Mesenchymal stem cell (in vitro differentiated cells and primary cell): Measurements from ENCODE around the gene FH.

Experiments used
- DNase-seq: peaks from one replicate; pipeline ENCODE4 v3.0.0-alpha.2; 2013
- H2AFZ ChIP-seq: one replicate; pipeline ENCODE4 v1.6.1; 2013; ENCODE audit warnings: low read depth, mild to moderate bottlenecking, control low read depth, inconsistent platforms, low read length, moderate library complexity
- H2AK5ac ChIP-seq: 2 replicates; pipeline ENCODE4 v1.6.1; 2013; ENCODE audit warnings: low read length, moderate library complexity, mild to moderate bottlenecking, inconsistent platforms; ENCODE audit not compliant: severe bottlenecking
- H2BK120ac ChIP-seq: one replicate; pipeline ENCODE4 v1.6.1; 2013; ENCODE audit warnings: low read depth, mild to moderate bottlenecking, inconsistent platforms, low read length, moderate library complexity
- H2BK12ac ChIP-seq, 2 experiments: one replicate each; pipeline ENCODE4 v1.6.1; 2013; ENCODE audit warnings: inconsistent platforms in 2 of 2, low read length in 2 of 2, mild to moderate bottlenecking in 2 of 2, moderate library complexity in 2 of 2, control low read depth in 1 of 2
- H2BK15ac ChIP-seq: one replicate; pipeline ENCODE4 v1.6.1; 2013; ENCODE audit warnings: mild to moderate bottlenecking, low read depth, inconsistent platforms; ENCODE audit not compliant: poor library complexity, severe bottlenecking
- H2BK5ac ChIP-seq: 2 replicates; pipeline ENCODE4 v1.6.1; 2013; ENCODE audit warnings: low read depth, mild to moderate bottlenecking, low read length, control low read depth, inconsistent platforms; ENCODE audit not compliant: poor library complexity, severe bottlenecking
- H3K14ac ChIP-seq, 2 experiments: one replicate each; pipeline ENCODE4 v1.6.1; 2013; ENCODE audit warnings: inconsistent platforms in 2 of 2, low read length in 2 of 2, control low read depth in 1 of 2, mild to moderate bottlenecking in 1 of 2, moderate library complexity in 1 of 2
- H3K18ac ChIP-seq, 2 experiments: one replicate each; pipeline ENCODE4 v1.6.1; 2013; ENCODE audit warnings: inconsistent platforms in 2 of 2, low read length in 2 of 2, control low read depth in 1 of 2, low read depth in 1 of 2, mild to moderate bottlenecking in 1 of 2
- H3K23ac ChIP-seq, 2 experiments: one replicate each; pipeline ENCODE4 v1.6.1; 2013; ENCODE audit warnings: inconsistent platforms in 2 of 2, low read length in 2 of 2, mild to moderate bottlenecking in 2 of 2, moderate library complexity in 2 of 2, control low read depth in 1 of 2
- H3K27ac ChIP-seq: 2 replicates; pipeline ENCODE4 v1.5.1; 2013; ENCODE audit warnings: mild to moderate bottlenecking, moderate library complexity, low read length, control low read depth, inconsistent platforms; ENCODE audit not compliant: poor library complexity, severe bottlenecking
- H3K27me3 ChIP-seq, 2 experiments: 2 replicates each; pipeline versions ENCODE4 v1.6.1 to v1.7.0; 2013; ENCODE audit warnings: low read length in 2 of 2, mild to moderate bottlenecking in 2 of 2, moderate library complexity in 2 of 2, control low read depth in 1 of 2, inconsistent platforms in 1 of 2; ENCODE audit not compliant: control insufficient read depth in 1 of 2, insufficient read depth in 1 of 2
- H3K36me3 ChIP-seq, 2 experiments: 2 replicates each; pipeline versions ENCODE4 v1.6.1 to v1.7.0; 2013; ENCODE audit warnings: low read length in 2 of 2, control low read depth in 1 of 2, inconsistent platforms in 1 of 2, low read depth in 1 of 2, mild to moderate bottlenecking in 1 of 2; ENCODE audit not compliant: insufficient read depth in 2 of 2, control insufficient read depth in 1 of 2
- H3K4ac ChIP-seq, 2 experiments: one replicate each; pipeline ENCODE4 v1.6.1; 2013; ENCODE audit warnings: inconsistent platforms in 2 of 2, low read length in 2 of 2, mild to moderate bottlenecking in 2 of 2, moderate library complexity in 2 of 2, control low read depth in 1 of 2, low read depth in 1 of 2
- H3K4me1 ChIP-seq: 2 replicates; pipeline ENCODE4 v1.6.1; 2013; ENCODE audit warnings: low read depth, low read length, control low read depth; ENCODE audit not compliant: control insufficient read depth, insufficient read depth
- H3K4me2 ChIP-seq: 2 replicates; pipeline ENCODE4 v1.6.1; 2013; ENCODE audit warnings: low read length, mild to moderate bottlenecking, inconsistent platforms; ENCODE audit not compliant: poor library complexity, severe bottlenecking
- H3K4me3 ChIP-seq, 2 experiments: 2 replicates each; pipeline versions ENCODE4 v1.5.1 to v1.7.0; 2013; ENCODE audit warnings: low read length in 2 of 2, mild to moderate bottlenecking in 2 of 2, control low read depth in 1 of 2, low read depth in 1 of 2; ENCODE audit not compliant: insufficient read depth in 1 of 2
- H3K79me1 ChIP-seq: replicated peaks from 2 replicates; pipeline ENCODE4 v1.6.1; 2013; ENCODE audit warnings: mild to moderate bottlenecking, control low read depth, low read length, inconsistent platforms; ENCODE audit not compliant: poor library complexity, severe bottlenecking
- H3K9ac ChIP-seq: 2 replicates; pipeline ENCODE4 v1.7.0; 2013; ENCODE audit warnings: mild to moderate bottlenecking, low read length, moderate library complexity
- H3K9me3 ChIP-seq: 2 replicates; pipeline ENCODE4 v1.7.0; 2013; ENCODE audit warnings: mild to moderate bottlenecking, low read length; ENCODE audit not compliant: control insufficient read depth
- H4K8ac ChIP-seq: one replicate; pipeline ENCODE4 v1.6.1; 2013; ENCODE audit warnings: inconsistent platforms, mild to moderate bottlenecking, low read length, moderate library complexity
- H4K91ac ChIP-seq: one replicate; pipeline ENCODE4 v1.6.1; 2013; ENCODE audit warnings: mild to moderate bottlenecking, low read length, inconsistent platforms
- whole genome bisulfite sequencing: methylation state at CpG from one replicate; pipeline ENCODE4 v1.1.7; 2013; ENCODE audit warnings: mixed read lengths; 5-methylcytosine and 5-hydroxymethylcytosine counted together

Gene FH

GRCh38 chr1:241536304-241536703, 16.7 kb upstream of the FH start:
- no peak overlapping the region for H3K4me2 ChIP-seq
- no peak overlapping the region for H2AK5ac ChIP-seq
- H2AFZ ChIP-seq, result no peak overlapping the region
- no peak overlapping the region for H3K14ac ChIP-seq
- H3K79me1 ChIP-seq, result peaks cover 2% of the 10 kb centered on the region
- no peak overlapping the region for H2BK120ac ChIP-seq
- no peaks in the 10 kb centered on the region for H3K27me3 ChIP-seq
- H4K91ac ChIP-seq, result no peak overlapping the region
- H3K4me3 ChIP-seq, result no peak overlapping the region
- H3K23ac ChIP-seq, result no peak overlapping the region
- H3K4ac ChIP-seq, result no peak overlapping the region
- H4K8ac ChIP-seq, result no peak overlapping the region
- H3K27ac ChIP-seq, result no peak overlapping the region
- no peak for DNase-seq
- no peaks in the 10 kb centered on the region for H3K9me3 ChIP-seq
- H2BK12ac ChIP-seq, result no peak overlapping the region
- no peak overlapping the region for H2BK5ac ChIP-seq
- H2BK15ac ChIP-seq, result no peak overlapping the region
- no peak overlapping the region for H3K9ac ChIP-seq
- H3K4me1 ChIP-seq, result peaks cover 2% of the 10 kb centered on the region
- no peak overlapping the region for H3K18ac ChIP-seq
- 94% methylated on average over 1 of the region's 1 CpG for WGBS
- H3K36me3 ChIP-seq, result no peaks in the 10 kb centered on the region

GRCh38 chr1:241533326-241534115, 14.0 kb upstream of the FH start:
- H3K27me3 ChIP-seq, result no peaks in the 10 kb centered on the region
- H3K36me3 ChIP-seq, result no peaks in the 10 kb centered on the region
- H2BK15ac ChIP-seq, result no peak overlapping the region
- no peaks in the 10 kb centered on the region for H3K9me3 ChIP-seq
- no peak overlapping the region for H3K4me2 ChIP-seq
- peaks cover 2% of the 10 kb centered on the region for H3K4me1 ChIP-seq
- no peak overlapping the region for H3K23ac ChIP-seq
- peaks cover 2% of the 10 kb centered on the region for H3K79me1 ChIP-seq
- no peak overlapping the region for H2BK12ac ChIP-seq
- no peak overlapping the region for H3K27ac ChIP-seq
- 79% methylated on average over 3 of the region's 5 CpGs for WGBS
- H3K18ac ChIP-seq, result no peak overlapping the region
- no peak overlapping the region for H2AFZ ChIP-seq
- peak overlapping the region; percentile 78 for H2AK5ac ChIP-seq
- peak overlapping the region; percentile 24 for H2BK120ac ChIP-seq
- no peak overlapping the region for H3K9ac ChIP-seq
- no peak overlapping the region for H3K14ac ChIP-seq
- peak; percentile 10 for DNase-seq
- no peak overlapping the region for H3K4ac ChIP-seq
- no peak overlapping the region for H2BK5ac ChIP-seq
- no peak overlapping the region for H4K8ac ChIP-seq
- no peak overlapping the region for H4K91ac ChIP-seq
- H3K4me3 ChIP-seq, result no peak overlapping the region

GRCh38 chr1:241532864-241533263, 13.3 kb upstream of the FH start:
- H2BK120ac ChIP-seq, result no peak overlapping the region
- H2BK15ac ChIP-seq, result no peak overlapping the region
- H3K79me1 ChIP-seq, result peaks cover 2% of the 10 kb centered on the region
- H3K27me3 ChIP-seq, result no peaks in the 10 kb centered on the region
- H3K4ac ChIP-seq, result no peak overlapping the region
- H3K9me3 ChIP-seq, result no peaks in the 10 kb centered on the region
- no peak overlapping the region for H3K23ac ChIP-seq
- no peaks in the 10 kb centered on the region for H3K36me3 ChIP-seq
- H3K18ac ChIP-seq, result peak overlapping the region in 1 of 2 experiments; percentile 48
- H2BK5ac ChIP-seq, result peak overlapping the region; percentile 11
- H3K27ac ChIP-seq, result no peak overlapping the region
- H4K91ac ChIP-seq, result no peak overlapping the region
- no peak overlapping the region for H2BK12ac ChIP-seq
- H3K9ac ChIP-seq, result peak overlapping the region; percentile 89
- no peak overlapping the region for H3K14ac ChIP-seq
- no peak overlapping the region for H4K8ac ChIP-seq
- WGBS, result 95% methylated on average over 7 of the region's 7 CpGs
- H2AK5ac ChIP-seq, result peak overlapping the region; percentile 8
- peaks cover 2% of the 10 kb centered on the region for H3K4me1 ChIP-seq
- H3K4me3 ChIP-seq, result no peak overlapping the region
- no peak for DNase-seq
- H3K4me2 ChIP-seq, result no peak overlapping the region
- H2AFZ ChIP-seq, result no peak overlapping the region

GRCh38 chr1:241532162-241532531, 12.6 kb upstream of the FH start, which contains the start of gene KMO:
Gene KMO (plus strand): TSS chr1:241532378. CDS start chr1:241532445, 67 bp downstream.
- H3K79me1 ChIP-seq, result peaks cover 2% of the 10 kb centered on the region
- no peak within 1 kb of the TSS for H4K8ac ChIP-seq
- H2BK12ac ChIP-seq, result no peak within 1 kb of the TSS
- no peak within 1 kb of the TSS for H3K14ac ChIP-seq
- H2BK120ac ChIP-seq, result no peak within 1 kb of the TSS
- peak within 1 kb of the TSS; percentile 76 for H2AFZ ChIP-seq
- DNase-seq, result peak; percentile 25
- no peaks in the 10 kb centered on the region for H3K27me3 ChIP-seq
- no peak within 1 kb of the TSS for H4K91ac ChIP-seq
- H3K23ac ChIP-seq, result no peak within 1 kb of the TSS
- H3K4me2 ChIP-seq, result peak within 1 kb of the TSS; percentile 72
- H3K9me3 ChIP-seq, result no peaks in the 10 kb centered on the region
- H3K9ac ChIP-seq, result peak within 1 kb of the TSS; percentile 89
- H3K4me1 ChIP-seq, result peaks cover 2% of the 10 kb centered on the region
- peak within 1 kb of the TSS; percentile 11 for H2BK5ac ChIP-seq
- no peaks in the 10 kb centered on the region for H3K36me3 ChIP-seq
- WGBS, result 19% methylated on average over 1 of the region's 1 CpG
- peak within 1 kb of the TSS in 1 of 2 experiments; percentile 78 for H3K4me3 ChIP-seq
- no peak within 1 kb of the TSS for H2BK15ac ChIP-seq
- peak within 1 kb of the TSS; percentile 8 for H2AK5ac ChIP-seq
- no peak within 1 kb of the TSS for H3K4ac ChIP-seq
- H3K27ac ChIP-seq, result peak within 1 kb of the TSS; percentile 80
- H3K18ac ChIP-seq, result peak within 1 kb of the TSS in 1 of 2 experiments; percentile 48
